ENCODE results near the gene HMCES.

DNA sequence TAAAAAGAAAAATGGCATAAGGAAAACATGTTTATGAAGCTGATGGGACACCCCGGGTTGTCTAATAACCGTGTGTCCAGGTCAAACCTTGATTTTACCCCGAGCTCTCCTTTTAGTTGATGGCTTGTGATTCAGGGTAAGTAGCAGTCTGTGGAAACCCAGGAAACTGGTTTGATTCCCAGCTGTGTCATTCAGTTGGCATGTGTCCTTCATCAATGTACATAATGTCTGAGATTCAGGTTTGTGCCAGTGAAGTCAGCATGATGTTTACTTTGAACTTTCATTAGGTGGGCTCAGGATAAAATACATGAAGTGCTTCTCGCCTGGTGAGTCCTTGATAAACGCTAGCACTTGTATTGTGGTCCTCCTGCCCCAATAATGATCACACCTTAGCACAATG, 33.5 kb upstream of the HMCES start:
- TF ChIP-seq, protein P1, sequence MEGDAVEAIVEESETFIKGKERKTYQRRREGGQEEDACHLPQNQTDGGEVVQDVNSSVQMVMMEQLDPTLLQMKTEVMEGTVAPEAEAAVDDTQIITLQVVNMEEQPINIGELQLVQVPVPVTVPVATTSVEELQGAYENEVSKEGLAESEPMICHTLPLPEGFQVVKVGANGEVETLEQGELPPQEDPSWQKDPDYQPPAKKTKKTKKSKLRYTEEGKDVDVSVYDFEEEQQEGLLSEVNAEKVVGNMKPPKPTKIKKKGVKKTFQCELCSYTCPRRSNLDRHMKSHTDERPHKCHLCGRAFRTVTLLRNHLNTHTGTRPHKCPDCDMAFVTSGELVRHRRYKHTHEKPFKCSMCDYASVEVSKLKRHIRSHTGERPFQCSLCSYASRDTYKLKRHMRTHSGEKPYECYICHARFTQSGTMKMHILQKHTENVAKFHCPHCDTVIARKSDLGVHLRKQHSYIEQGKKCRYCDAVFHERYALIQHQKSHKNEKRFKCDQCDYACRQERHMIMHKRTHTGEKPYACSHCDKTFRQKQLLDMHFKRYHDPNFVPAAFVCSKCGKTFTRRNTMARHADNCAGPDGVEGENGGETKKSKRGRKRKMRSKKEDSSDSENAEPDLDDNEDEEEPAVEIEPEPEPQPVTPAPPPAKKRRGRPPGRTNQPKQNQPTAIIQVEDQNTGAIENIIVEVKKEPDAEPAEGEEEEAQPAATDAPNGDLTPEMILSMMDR (IDR thresholded peaks at IDR 0.05): no peak
- TF ChIP-seq FOXM1 (IDR thresholded peaks at IDR 0.05; ENCODE audit: low read depth): no peak
